ENCODE measurements around the gene REV1.

DNA sequence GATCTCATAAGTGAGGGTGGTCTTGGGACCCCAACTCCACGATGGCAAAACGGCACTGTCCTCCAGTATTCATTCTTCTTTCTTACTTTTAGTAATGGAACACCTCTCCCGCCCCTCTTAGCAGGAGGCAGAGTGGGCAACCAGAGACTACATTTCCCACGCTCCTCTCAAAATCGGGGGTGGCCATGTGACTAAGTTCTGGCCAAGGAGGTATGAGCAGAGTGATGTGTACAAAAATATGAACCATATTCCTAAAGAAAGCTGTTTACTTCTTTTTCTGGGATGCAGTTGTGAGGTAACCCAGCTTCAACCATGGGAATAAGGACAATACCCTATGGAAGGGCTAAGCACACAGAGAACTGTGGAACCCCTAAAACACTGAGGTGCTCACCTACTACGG is 12.8 kb downstream of the REV1 start:
- no peak for TF ChIP-seq EZH2 (IDR thresholded peaks at IDR 0.05; ENCODE audit: insufficient read depth, poor library complexity, severe bottlenecking)
- TF ChIP-seq EZH2phosphoT487 (IDR thresholded peaks at IDR 0.05; ENCODE audit: insufficient read depth, low read depth), result no peak

Data from GM23248 (cell line).